Right atrium auricular region (tissue), 2 donors: ENCODE data around the gene COL4A2. TPM values are rescaled to one million over a fixed set of nuclear protein-coding genes. Genes with fewer than 3 reads are reported as not detected.
A peak's percentile ranks its signal among the peaks of the same experiment; 100 is the strongest.

Source experiments
- DNase-seq: peaks from one replicate; pipeline ENCODE4 v3.0.0-alpha.2; 2019; ENCODE audit warnings: low spot score
- H3K27ac ChIP-seq, 2 donors: fragments of 200-600 bp; sonication (generic); 1 replicate in 1 of 2; 2 replicates in 1 of 2; pipeline ENCODE4 v1.5.1; 2016 to 2019
- H3K27me3 ChIP-seq, 2 donors: fragments of 200-600 bp; sonication (generic); one replicate each; pipeline versions ENCODE4 v1.5.1 to v1.6.0; 2017 to 2019
- H3K36me3 ChIP-seq: fragments of 200-600 bp; sonication (generic); one replicate; pipeline ENCODE4 v1.5.1; 2016
- H3K4me1 ChIP-seq, 2 donors: fragments of 200-600 bp; sonication (generic); one replicate each; pipeline versions ENCODE4 v1.5.1 to v1.6.0; 2017 to 2019
- H3K4me3 ChIP-seq, 2 donors: fragments of 200-600 bp; sonication (generic); 1 replicate in 1 of 2; 2 replicates in 1 of 2; pipeline ENCODE4 v1.5.1; 2017 to 2019; ENCODE audit warnings: mild to moderate bottlenecking in 1 of 2, moderate library complexity in 1 of 2
- H3K9me3 ChIP-seq, 2 donors: fragments of 200-600 bp; sonication (generic); one replicate each; pipeline ENCODE4 v1.5.1; 2019
- total RNA-seq, 2 donors: library from RNA; depleted of rRNA; stranded (reverse); fragments of >200 nt; gene quantifications; one replicate each; pipeline ENCODE4 v1.1.0, GENCODE V29; 2016
- TF ChIP-seq, protein P1 (sequence below), 2 donors: fragments of 200-600 bp; sonication (generic); IDR thresholded peaks; one replicate each; pipeline ENCODE4 v1.5.1; 2019; ENCODE audit warnings: antibody characterized with exemption in 2 of 2

Gene COL4A2
- total RNA-seq, 2 donors from 2014 or later, result 141 to 153 TPM

DNA sequence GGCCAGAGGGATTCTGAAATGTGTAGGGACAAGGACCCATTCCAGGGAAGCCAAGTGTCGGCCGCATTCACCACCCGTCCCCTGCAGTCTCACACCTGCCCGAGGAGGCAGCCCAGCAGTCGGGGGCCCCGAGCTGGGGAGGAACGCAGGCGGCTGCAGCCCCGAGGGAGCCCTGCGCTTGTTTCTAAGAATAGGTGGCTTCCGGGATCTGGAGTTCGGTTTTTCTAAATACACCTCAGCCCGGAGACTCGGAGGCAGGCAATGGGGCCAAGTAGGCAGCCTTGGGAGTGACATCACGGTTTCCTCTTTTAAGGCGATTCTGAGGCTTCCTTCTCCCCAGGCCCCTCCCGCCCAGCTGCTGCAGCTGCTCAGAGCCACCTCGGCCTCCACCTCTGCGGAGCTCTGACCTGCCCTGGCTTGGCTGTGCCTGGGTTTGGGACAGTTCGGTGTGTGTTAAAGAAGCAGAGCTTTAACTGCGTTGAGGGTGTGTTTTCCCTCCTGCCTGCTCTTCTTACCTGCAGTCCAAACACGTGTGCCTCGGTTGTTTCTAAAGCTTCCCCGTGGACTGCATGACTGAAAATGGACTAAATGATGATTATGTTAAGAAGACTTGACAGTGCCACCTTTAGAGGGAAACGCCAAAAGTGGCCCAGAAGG lies 80.5 kb downstream of the COL4A2 start:
- Histone ChIP-seq H3K36me3 (no peaks in the 10 kb centered on the region), H3K9me3 (no peaks in the 10 kb centered on the region), H3K27ac (peak overlapping the region; percentile 89 to 95), H3K4me3 (peak overlapping the region; percentile 8 to 29), H3K27me3 (no peaks in the 10 kb centered on the region), H3K4me1 (peaks cover 0 to 38% of the 10 kb centered on the region in 2 donors)
- DNase-seq, result no peak
- TF ChIP-seq, protein P1, sequence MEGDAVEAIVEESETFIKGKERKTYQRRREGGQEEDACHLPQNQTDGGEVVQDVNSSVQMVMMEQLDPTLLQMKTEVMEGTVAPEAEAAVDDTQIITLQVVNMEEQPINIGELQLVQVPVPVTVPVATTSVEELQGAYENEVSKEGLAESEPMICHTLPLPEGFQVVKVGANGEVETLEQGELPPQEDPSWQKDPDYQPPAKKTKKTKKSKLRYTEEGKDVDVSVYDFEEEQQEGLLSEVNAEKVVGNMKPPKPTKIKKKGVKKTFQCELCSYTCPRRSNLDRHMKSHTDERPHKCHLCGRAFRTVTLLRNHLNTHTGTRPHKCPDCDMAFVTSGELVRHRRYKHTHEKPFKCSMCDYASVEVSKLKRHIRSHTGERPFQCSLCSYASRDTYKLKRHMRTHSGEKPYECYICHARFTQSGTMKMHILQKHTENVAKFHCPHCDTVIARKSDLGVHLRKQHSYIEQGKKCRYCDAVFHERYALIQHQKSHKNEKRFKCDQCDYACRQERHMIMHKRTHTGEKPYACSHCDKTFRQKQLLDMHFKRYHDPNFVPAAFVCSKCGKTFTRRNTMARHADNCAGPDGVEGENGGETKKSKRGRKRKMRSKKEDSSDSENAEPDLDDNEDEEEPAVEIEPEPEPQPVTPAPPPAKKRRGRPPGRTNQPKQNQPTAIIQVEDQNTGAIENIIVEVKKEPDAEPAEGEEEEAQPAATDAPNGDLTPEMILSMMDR (IDR thresholded peaks at IDR 0.05), result no peak

DNA sequence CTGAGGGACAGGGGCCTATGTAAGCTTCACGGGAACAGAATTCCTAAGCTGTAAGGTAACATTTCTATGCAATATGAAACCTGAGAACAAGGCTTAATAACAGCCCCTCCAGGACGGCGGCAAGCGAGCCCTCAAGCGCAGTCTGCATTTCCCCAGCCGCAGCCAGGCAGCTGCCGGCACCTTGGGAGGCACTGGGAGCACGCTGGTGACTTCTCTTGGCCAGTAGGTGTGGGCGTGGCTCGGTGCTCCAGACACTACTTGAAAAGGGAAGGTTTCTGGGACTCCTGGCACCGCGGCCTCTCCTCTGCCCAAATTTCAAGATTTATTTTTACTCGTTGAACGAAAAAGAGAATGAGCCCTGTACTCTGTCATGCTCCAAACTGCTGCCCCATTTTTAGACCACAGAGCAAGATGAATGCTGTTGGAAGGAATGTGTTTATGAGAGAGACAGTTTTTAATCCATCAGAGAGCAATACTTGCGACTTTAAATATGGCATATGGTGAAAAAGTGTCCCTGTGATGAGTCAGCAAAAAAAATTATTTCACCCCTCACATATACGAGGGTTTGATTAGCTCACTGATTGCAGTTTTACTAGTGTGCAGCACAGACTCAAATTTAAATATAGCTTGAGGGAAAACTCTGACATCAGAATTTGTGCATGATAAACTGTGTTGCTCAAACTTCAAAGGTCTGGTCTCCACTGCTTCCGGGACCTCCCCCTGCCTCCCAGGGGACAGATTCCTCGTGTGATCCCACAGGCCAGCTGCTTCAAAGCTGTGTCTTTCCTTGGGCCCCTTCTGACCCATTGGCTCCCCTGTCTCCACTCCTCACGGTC lies 81.2 kb downstream of the COL4A2 start:
- H3K27ac ChIP-seq, result peak overlapping the region; percentile 89 to 95
- DNase-seq, result no peak
- no peaks in the 10 kb centered on the region for H3K9me3 ChIP-seq
- TF ChIP-seq, protein P1 (IDR thresholded peaks at IDR 0.05), result no peak
- H3K4me1 ChIP-seq, result peaks cover 0 to 44% of the 10 kb centered on the region in 2 donors
- no peaks in the 10 kb centered on the region for H3K36me3 ChIP-seq
- peak overlapping the region in 1 of 2 donors; percentile 29 for H3K4me3 ChIP-seq
- H3K27me3 ChIP-seq, result no peaks in the 10 kb centered on the region

DNA sequence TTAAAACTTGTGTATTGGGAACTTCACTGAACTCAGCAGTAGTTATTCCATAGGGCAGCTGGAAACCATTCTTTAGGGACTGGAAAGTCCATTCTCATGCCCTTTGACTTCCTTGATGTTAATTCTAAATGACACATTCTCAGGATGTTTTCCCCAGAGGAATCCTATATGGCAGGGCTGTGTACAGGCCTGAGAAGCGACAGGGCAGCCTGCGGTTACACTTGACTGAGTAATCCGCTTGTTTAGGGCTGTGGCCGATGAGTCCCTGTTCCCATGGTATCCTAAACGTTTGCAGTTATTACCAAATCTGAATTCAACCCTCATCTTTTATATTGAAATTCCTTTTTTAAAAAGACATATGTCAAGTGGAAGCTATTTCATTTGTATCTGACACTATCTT lies 83.5 kb downstream of the COL4A2 start:
- TF ChIP-seq, protein P1 (IDR thresholded peaks at IDR 0.05), result no peak
- Histone ChIP-seq H3K27ac (peak overlapping the region; percentile 89 to 95), H3K4me3 (no peak overlapping the region), H3K9me3 (no peaks in the 10 kb centered on the region), H3K27me3 (no peaks in the 10 kb centered on the region), H3K4me1 (peaks cover 0 to 45% of the 10 kb centered on the region in 2 donors), H3K36me3 (no peaks in the 10 kb centered on the region)
- DNase-seq, result no peak

DNA sequence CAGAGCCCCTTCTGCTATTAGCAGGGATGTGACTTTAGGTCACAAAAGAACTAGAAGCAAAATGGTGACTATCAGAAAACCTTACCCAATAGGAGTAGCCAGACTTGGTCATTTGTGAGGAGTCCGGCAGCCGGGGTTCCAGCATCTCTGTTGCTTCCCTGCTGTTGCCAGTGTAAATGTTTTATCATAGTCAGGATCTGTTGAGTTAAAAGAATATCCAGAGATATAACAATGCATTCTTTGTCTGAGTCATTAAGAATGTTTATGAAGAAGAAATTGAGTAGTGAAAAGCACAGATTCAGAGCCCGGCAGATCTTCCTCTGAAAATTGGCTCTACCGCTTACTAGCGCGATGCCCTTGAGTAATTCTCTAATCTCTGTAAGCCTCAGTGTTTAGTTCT lies 84.2 kb downstream of the COL4A2 start:
- no peak overlapping the region for H3K4me3 ChIP-seq
- no peak for DNase-seq
- H3K4me1 ChIP-seq, result peaks cover 0 to 52% of the 10 kb centered on the region in 2 donors

DNA sequence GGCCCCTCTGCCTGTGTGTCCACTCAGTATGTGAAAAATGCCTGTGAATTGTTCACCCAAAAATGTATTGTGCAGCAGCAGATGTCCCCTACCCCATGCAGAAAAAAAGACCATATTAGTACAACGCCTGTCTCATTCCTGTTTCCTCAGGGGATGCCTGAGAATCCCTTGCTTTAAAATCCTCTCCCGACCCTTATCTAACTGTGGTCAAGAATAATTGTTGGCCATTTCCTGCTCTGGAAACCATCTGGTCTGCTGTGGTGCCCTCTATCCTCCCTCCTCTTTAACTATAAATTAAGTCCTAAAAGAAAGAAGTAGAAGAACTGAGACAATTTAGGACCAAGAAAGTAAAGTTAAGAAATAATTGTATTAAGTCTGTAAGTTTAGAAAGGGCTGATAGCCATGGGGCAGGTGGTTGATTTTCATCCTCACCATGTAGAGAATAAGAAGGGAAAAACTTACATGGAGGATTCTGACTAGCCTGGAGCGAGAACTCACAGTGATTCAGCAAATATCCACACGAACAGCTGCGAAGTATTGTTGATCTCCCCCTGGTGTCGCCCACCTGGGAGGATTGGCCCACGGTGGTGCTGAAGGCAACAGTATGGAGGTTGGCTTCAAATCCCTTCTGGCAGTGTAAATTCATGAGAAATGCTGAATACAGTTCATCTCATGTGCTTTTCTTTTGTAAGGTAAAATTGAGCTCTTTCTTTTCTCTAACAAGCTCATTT lies 85.6 kb downstream of the COL4A2 start:
- Histone ChIP-seq H3K4me3 (no peak overlapping the region), H3K36me3 (no peaks in the 10 kb centered on the region), H3K27ac (peak overlapping the region; percentile 22 to 95), H3K9me3 (no peaks in the 10 kb centered on the region), H3K4me1 (peaks cover 0 to 56% of the 10 kb centered on the region in 2 donors), H3K27me3 (no peaks in the 10 kb centered on the region)
- TF ChIP-seq, protein P1 (IDR thresholded peaks at IDR 0.05), result no peak
- DNase-seq, result no peak

More for the DNA sequence above, 84.2 kb downstream of the COL4A2 start:
- H3K27ac ChIP-seq, result peak overlapping the region; percentile 44 to 95
- H3K9me3 ChIP-seq, result no peaks in the 10 kb centered on the region
- no peaks in the 10 kb centered on the region for H3K27me3 ChIP-seq
- TF ChIP-seq, protein P1 (IDR thresholded peaks at IDR 0.05), result no peak
- no peaks in the 10 kb centered on the region for H3K36me3 ChIP-seq
